Measurements from ENCODE around the gene TRIM61. TPM values are rescaled to one million over a fixed set of nuclear protein-coding genes. Genes with fewer than 3 reads are reported as not detected.
"Not testable (repeated sequence)": the region's sequence is repeated elsewhere in the genome, so short reads cannot be mapped to it uniquely, and the experiment has no call there.

Gene TRIM61
- total RNA-seq (2014; rRNA removed; shearing (Covaris generic)), result 0.20 TPM in 1 of 2 replicates, not detected in the other

- DNase-seq (ENCODE audit: low read depth), result no peak
These were observed at the start of gene TRIM61 for GRCh38 chr4:164977243-164978164. TSS of gene TRIM61 (minus strand) at chr4:164977657. CDS start at chr4:164970002, 7,655 bp downstream.

GRCh38 chr4:165025782-165026181 lies 48.3 kb upstream of the TRIM61 start:
- not testable (repeated sequence) for DNase-seq (ENCODE audit: low read depth)

GRCh38 chr4:165019995-165020394 lies 42.5 kb upstream of the TRIM61 start:
- DNase-seq (ENCODE audit: low read depth), result not testable (repeated sequence)

- no peak for DNase-seq (ENCODE audit: low read depth)
These were observed 39.5 kb upstream of the TRIM61 start for GRCh38 chr4:165016971-165017370.

- no peak for DNase-seq (ENCODE audit: low read depth)
These were observed 36.2 kb upstream of the TRIM61 start for GRCh38 chr4:165013691-165014090.

GRCh38 chr4:165011403-165011802 lies 33.9 kb upstream of the TRIM61 start:
- peak; percentile 69 for DNase-seq (ENCODE audit: low read depth)

- DNase-seq (ENCODE audit: low read depth), result no peak
These were observed 33.5 kb upstream of the TRIM61 start for GRCh38 chr4:165010991-165011390.

- DNase-seq (ENCODE audit: low read depth), result no peak
These were observed 33.0 kb upstream of the TRIM61 start for GRCh38 chr4:165010487-165010886.

- no peak for DNase-seq (ENCODE audit: low read depth)
These were observed 32.2 kb upstream of the TRIM61 start for GRCh38 chr4:165009493-165010227.

GRCh38 chr4:165006886-165007285 lies 29.4 kb upstream of the TRIM61 start:
- DNase-seq (ENCODE audit: low read depth), result no peak

GRCh38 chr4:165006456-165006855 lies 29.0 kb upstream of the TRIM61 start:
- DNase-seq (ENCODE audit: low read depth), result no peak

GRCh38 chr4:165005352-165005925 lies 28.0 kb upstream of the TRIM61 start:
- DNase-seq (ENCODE audit: low read depth), result no peak

GRCh38 chr4:165001957-165002356 lies 24.5 kb upstream of the TRIM61 start:
- DNase-seq (ENCODE audit: low read depth), result not testable (repeated sequence)

GRCh38 chr4:164998526-164999080 lies 21.1 kb upstream of the TRIM61 start:
- DNase-seq (ENCODE audit: low read depth), result not testable (repeated sequence)

- no peak for DNase-seq (ENCODE audit: low read depth)
These were observed 20.5 kb upstream of the TRIM61 start for GRCh38 chr4:164997941-164998340.

- DNase-seq (ENCODE audit: low read depth), result peak; percentile 11
These were observed 19.9 kb upstream of the TRIM61 start for GRCh38 chr4:164997324-164997723.

GRCh38 chr4:164996123-164996522 lies 18.7 kb upstream of the TRIM61 start:
- DNase-seq (ENCODE audit: low read depth), result not testable (repeated sequence)

GRCh38 chr4:164990786-164991185 lies 13.3 kb upstream of the TRIM61 start:
- not testable (repeated sequence) for DNase-seq (ENCODE audit: low read depth)

- DNase-seq (ENCODE audit: low read depth), result no peak
These were observed 12.0 kb upstream of the TRIM61 start for GRCh38 chr4:164989471-164989870.

- DNase-seq (ENCODE audit: low read depth), result not testable (repeated sequence)
These were observed 5.5 kb downstream of the TRIM61 start for GRCh38 chr4:164971929-164972328.

GRCh38 chr4:164959896-164960295 lies 17.6 kb downstream of the TRIM61 start:
- DNase-seq (ENCODE audit: low read depth), result peak; percentile 68

GRCh38 chr4:164959421-164959820 lies 18.0 kb downstream of the TRIM61 start:
- DNase-seq (ENCODE audit: low read depth), result peak; percentile 64
